Coronary artery (tissue), 2 donors: Measurements from ENCODE around the gene NLE1.

Source experiments
- DNase-seq: peaks from one replicate; pipeline ENCODE4 v3.0.0-alpha.2; 2017; ENCODE audit warnings: low spot score
- H3K27ac ChIP-seq, 2 donors: fragments of 200-600 bp; sonication (generic); one replicate each; pipeline ENCODE4 v1.5.1; 2016 to 2019
- H3K4me3 ChIP-seq: fragments of 200-600 bp; sonication (generic); 2 replicates; pipeline ENCODE4 v1.5.1; 2016; ENCODE audit warnings: mild to moderate bottlenecking, moderate library complexity
- TF ChIP-seq, protein P1 (sequence below): fragments of 200-600 bp; sonication (generic); IDR thresholded peaks from one replicate; pipeline ENCODE4 v1.5.1; 2019; ENCODE audit warnings: antibody characterized with exemption

Gene NLE1

DNA sequence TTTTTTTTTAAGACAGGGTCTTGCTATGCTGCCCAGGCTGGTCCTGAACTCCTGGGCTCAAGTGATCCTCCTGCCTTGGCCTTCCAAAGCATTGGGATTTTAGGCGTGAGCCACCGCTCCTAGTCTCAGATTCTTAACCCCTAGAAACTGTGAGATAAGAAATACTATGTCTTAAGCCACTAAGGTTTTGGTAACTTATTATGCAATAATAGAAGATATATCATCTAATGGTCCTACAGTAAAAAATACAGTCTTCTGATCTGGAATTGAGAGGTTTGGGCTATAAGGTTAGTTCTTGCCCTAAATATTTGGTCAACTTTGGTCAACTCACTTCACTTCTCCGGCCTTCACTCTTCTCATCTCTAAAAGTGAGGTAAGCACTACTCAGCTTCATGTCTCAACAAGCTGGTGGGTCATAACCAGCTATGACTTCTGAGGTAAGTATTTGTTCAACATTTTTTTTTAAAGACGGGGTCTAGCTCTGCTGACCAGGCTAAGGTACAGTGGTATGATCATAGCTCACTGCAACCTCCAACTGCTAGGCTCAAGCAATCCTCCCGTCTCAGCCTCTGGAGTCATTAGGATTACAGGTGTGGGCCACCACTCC is 37.2 kb downstream of the NLE1 start:
- DNase-seq: no peak
- TF ChIP-seq, protein P1, sequence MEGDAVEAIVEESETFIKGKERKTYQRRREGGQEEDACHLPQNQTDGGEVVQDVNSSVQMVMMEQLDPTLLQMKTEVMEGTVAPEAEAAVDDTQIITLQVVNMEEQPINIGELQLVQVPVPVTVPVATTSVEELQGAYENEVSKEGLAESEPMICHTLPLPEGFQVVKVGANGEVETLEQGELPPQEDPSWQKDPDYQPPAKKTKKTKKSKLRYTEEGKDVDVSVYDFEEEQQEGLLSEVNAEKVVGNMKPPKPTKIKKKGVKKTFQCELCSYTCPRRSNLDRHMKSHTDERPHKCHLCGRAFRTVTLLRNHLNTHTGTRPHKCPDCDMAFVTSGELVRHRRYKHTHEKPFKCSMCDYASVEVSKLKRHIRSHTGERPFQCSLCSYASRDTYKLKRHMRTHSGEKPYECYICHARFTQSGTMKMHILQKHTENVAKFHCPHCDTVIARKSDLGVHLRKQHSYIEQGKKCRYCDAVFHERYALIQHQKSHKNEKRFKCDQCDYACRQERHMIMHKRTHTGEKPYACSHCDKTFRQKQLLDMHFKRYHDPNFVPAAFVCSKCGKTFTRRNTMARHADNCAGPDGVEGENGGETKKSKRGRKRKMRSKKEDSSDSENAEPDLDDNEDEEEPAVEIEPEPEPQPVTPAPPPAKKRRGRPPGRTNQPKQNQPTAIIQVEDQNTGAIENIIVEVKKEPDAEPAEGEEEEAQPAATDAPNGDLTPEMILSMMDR: no peak
- no peak overlapping the region for H3K4me3 ChIP-seq
- H3K27ac ChIP-seq: no peak overlapping the region

DNA sequence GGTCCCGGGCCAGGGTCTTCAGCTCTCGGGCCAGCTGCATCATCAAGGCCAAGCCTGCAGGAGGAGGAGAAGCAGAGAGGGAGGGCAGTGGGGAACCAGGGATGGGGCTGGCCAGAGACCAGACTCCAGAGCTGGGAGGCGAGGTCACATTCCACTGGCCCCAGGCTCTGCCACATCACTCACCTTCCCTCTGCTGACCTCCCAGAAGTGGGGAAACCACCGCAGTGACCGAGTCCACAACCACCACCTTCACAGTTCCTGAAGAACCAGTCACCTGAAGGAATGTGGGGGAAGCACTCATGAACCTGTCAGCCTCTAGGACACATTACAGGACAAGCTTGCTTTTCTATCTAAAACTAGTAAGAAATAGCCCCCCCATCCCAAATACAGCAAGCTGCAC is 38.8 kb downstream of the NLE1 start:
- no peak for DNase-seq
- no peak overlapping the region for H3K27ac ChIP-seq

DNA sequence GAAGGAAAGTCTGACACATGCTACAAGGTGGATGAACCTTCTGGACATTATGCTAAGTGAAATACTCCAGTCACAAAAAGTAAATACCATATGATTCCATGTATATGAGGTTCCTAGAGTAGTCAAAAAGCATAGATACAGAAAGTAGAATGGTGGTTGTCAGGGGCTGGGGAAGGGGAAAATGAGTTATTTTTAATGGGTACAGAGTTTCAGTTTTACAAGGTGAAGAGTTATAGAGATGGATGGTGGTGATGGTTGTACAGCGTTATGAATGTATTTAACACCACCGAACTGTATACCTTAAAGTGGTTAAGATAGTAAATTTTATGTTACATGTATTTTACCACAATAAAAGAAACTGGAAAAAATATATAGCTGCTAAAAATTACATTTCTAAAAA is 40.4 kb downstream of the NLE1 start:
- TF ChIP-seq, protein P1: no peak

More for the DNA sequence above, 38.8 kb downstream of the NLE1 start:
- TF ChIP-seq, protein P1: no peak
- no peak overlapping the region for H3K4me3 ChIP-seq

DNA sequence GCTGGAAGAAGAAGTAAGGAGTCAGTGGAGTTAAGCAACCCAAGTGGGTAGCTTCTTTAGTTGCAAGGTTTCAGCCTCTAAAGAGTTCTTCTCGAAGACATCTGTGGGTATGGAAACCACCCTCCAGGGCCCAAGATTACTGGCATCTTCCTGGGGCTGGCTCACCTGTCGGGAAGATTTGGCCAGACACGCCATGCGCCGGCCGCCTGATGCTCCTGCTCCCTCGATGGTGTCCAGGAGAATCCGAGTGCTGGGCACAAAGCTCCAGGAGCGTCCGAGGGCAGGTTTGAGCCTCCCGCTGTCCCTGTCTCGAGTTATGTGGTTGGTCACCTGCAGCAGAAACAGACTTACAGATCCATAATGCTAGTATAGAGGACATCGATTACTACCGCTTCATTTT is 41.1 kb downstream of the NLE1 start:
- no peak for DNase-seq
- Histone ChIP-seq H3K4me3 (no peak overlapping the region), H3K27ac (no peak overlapping the region)
- TF ChIP-seq, protein P1: no peak

More for the DNA sequence above, 40.4 kb downstream of the NLE1 start:
- H3K4me3 ChIP-seq: no peak overlapping the region
- DNase-seq: no peak
- no peak overlapping the region for H3K27ac ChIP-seq

DNA sequence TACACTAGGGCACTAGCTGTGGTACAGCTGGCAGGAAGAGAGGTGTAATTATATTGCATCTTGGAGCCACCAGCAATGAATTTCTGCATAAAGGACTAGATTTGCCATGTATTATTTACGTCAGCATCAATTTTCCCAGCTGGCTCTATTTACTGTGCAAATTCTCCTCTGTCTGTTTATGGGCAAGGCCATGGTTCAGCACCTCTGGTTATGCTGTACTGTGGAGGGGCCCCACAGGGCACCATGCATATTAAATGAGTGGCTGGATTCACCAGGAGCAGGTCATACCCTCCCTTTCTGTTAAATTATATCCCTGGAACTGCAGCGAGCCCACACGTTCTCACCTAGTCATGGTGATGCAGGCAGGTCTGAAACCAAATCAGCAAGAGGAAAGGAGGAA is 42.2 kb downstream of the NLE1 start:
- no peak for DNase-seq
- TF ChIP-seq, protein P1: no peak
- no peak overlapping the region for H3K27ac ChIP-seq
- no peak overlapping the region for H3K4me3 ChIP-seq

DNA sequence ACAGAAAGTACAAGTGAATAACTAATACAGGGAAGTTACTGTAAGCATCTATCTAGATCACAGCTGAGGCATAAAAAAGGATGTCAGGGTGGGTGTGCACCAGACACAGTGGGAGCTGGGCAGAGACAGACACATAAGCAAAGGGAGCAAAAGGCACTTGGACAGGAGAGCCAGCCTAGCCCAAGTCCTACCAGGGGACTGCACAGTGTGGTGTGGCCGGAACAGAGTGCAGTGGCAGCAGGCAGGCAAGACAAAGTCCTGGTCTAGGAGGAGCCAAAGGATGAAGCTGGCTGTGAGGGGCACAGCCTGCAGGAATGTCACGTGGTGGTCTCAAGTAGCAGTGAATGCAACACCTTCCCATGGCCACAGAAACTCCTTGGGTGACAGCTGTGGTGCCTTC is 44.3 kb downstream of the NLE1 start:
- DNase-seq: no peak
- TF ChIP-seq, protein P1: no peak
- no peak overlapping the region for H3K4me3 ChIP-seq
- no peak overlapping the region for H3K27ac ChIP-seq

DNA sequence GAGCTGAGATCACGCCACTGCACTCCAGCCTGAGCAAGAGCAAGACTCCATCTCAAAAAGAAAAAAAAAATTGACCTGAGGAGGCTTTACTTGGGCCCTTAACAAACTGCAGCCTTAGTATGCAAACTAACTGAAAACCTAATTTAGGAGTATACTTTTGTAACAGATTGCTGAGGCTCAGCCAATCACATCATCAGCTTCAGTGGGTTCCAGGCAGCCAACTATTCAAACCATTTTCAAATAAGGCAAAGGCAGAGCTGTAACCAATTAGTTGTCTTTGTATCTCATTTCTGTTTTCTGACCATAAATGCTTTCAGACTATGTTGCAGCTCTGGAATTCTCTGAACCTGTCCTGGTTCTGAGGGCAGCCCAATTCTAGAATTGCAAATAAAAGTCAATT is 46.4 kb downstream of the NLE1 start:
- Histone ChIP-seq H3K4me3 (no peak overlapping the region), H3K27ac (no peak overlapping the region)
- TF ChIP-seq, protein P1: no peak
- no peak for DNase-seq
